GM12878 (cell line): Measurements from ENCODE around the gene NID1. TPM values are rescaled to one million over a fixed set of nuclear protein-coding genes. Genes with fewer than 3 reads are reported as not detected.

Experiments
- ATAC-seq: fragments of 200-7000 bp; cut with Tn5 transposase; 3 replicates; pipeline ENCODE4 v1.9.1; 2020; ENCODE audit warnings: mild to moderate bottlenecking, moderate library complexity
- BruUV-seq: library from RNA; stranded (reverse); fragments of 400-500 nt; replicated peaks from 2 replicates; lab custom pipeline; 2021; lab: Mats Ljungman, UMichigan
- CTCF ChIA-PET: fragments of 300-600 bp; sonication (Branson Sonifier 250); formaldehyde crosslinking; extraction: SDS; loops from one replicate; lab custom pipeline; 2021; ENCODE audit warnings: inconsistent platforms; lab: Yijun Ruan, JAX
- POLR2A ChIA-PET: fragments of 350-600 bp; formaldehyde crosslinking; extraction: SDS; loops from one replicate; lab custom pipeline; 2021; ENCODE audit warnings: inconsistent platforms; lab: Charles Lee
- RAD21 ChIA-PET: fragments of 300-600 bp; sonication (Branson Sonifier 250); formaldehyde crosslinking; loops from one replicate; lab custom pipeline; 2023; ENCODE audit warnings: antibody characterized with exemption; ENCODE audit not compliant: unreplicated experiment; lab: Charles Lee
- SMC1A ChIA-PET: fragments of 300-600 bp; sonication (Branson Sonifier 250); formaldehyde crosslinking; loops from one replicate; lab custom pipeline; 2023; ENCODE audit not compliant: unreplicated experiment, uncharacterized antibody; lab: Charles Lee
- DNase-seq: peaks from one replicate; pipeline ENCODE4 v3.0.0-alpha.2; 2011; ENCODE audit warnings: low read depth, low spot score
- FAIRE-seq: peaks from 3 replicates; lab custom pipeline; 2011; peaks lifted over from hg19 to GRCh38; lab: Jason Lieb, UNC
- H2AFZ ChIP-seq: 2 replicates; pipeline ENCODE4 v1.6.0; 2011; ENCODE audit warnings: low read depth, low read length, control low read depth; ENCODE audit not compliant: control insufficient read depth
- H3K27ac ChIP-seq: 2 replicates; pipeline ENCODE4 v1.5.1; 2011; ENCODE audit warnings: control low read depth; ENCODE audit not compliant: control insufficient read depth, insufficient read depth
- H3K27me3 ChIP-seq, 2 experiments: replicated peaks in 1 of 2; 2 replicates each; pipeline versions ENCODE4 v1.6.0 to v1.6.1; 2011; ENCODE audit warnings: low read length in 1 of 2; ENCODE audit not compliant: control insufficient read depth in 2 of 2, insufficient read depth in 2 of 2
- H3K36me3 ChIP-seq, 2 experiments: 2 replicates each; pipeline ENCODE4 v1.5.1; 2011; ENCODE audit warnings: low read length in 1 of 2; ENCODE audit not compliant: control insufficient read depth in 2 of 2, insufficient read depth in 2 of 2
- H3K4me1 ChIP-seq: 2 replicates; pipeline ENCODE4 v1.6.1; 2011; ENCODE audit warnings: mild to moderate bottlenecking, low read length, moderate library complexity, mixed read lengths; ENCODE audit not compliant: control insufficient read depth, insufficient read depth
- H3K4me2 ChIP-seq: 2 replicates; pipeline ENCODE4 v1.6.0; 2011; ENCODE audit warnings: control low read depth; ENCODE audit not compliant: control insufficient read depth, insufficient read depth
- H3K4me3 ChIP-seq: fragments of 200-600 bp; sonication (generic); 2 replicates; pipeline ENCODE4 v1.5.1; 2016
- H3K79me2 ChIP-seq: 2 replicates; pipeline ENCODE4 v1.6.0; 2011; ENCODE audit warnings: low read length; ENCODE audit not compliant: control insufficient read depth, insufficient read depth
- H3K9ac ChIP-seq: 2 replicates; pipeline ENCODE4 v1.8.0; 2011; ENCODE audit warnings: low read length, control low read depth, mixed read lengths; ENCODE audit not compliant: control insufficient read depth, insufficient read depth
- H3K9me3 ChIP-seq: replicated peaks from 3 replicates; pipeline ENCODE4 v1.5.1; 2011; ENCODE audit warnings: mild to moderate bottlenecking, low read length; ENCODE audit not compliant: control insufficient read depth, insufficient read depth
- H4K20me1 ChIP-seq: 2 replicates; pipeline ENCODE4 v1.6.0; 2011; ENCODE audit not compliant: control insufficient read depth, insufficient read depth
- BRCA1 ChIP-seq: IDR thresholded peaks from 2 replicates; pipeline ENCODE4 v1.6.1; 2011; ENCODE audit warnings: low read depth, low read length, improper control_type of control experiment
- IKZF2 ChIP-seq, 2 experiments: fragments of 450-650 bp; IDR thresholded peaks; 2 replicates each; pipeline ENCODE4 v1.6.1; 2017; ENCODE audit warnings: mild to moderate bottlenecking in 2 of 2, moderate library complexity in 2 of 2
- JUND ChIP-seq: IDR thresholded peaks from 2 replicates; pipeline ENCODE4 v1.6.1; 2012; ENCODE audit warnings: low read depth, mild to moderate bottlenecking, low read length, improper control_type of control experiment, moderate library complexity
- NR2C1 ChIP-seq: fragments of 450-650 bp; IDR thresholded peaks from 2 replicates; pipeline ENCODE4 v1.6.1; 2017; ENCODE audit warnings: antibody characterized with exemption, mild to moderate bottlenecking, moderate library complexity
- PRDM15 ChIP-seq: fragments of 450-650 bp; formaldehyde crosslinking; IDR thresholded peaks from 2 replicates; pipeline ENCODE4 v1.4.0; 2020; ENCODE audit warnings: mild to moderate bottlenecking, moderate library complexity
- RB1 ChIP-seq: fragments of 450-650 bp; formaldehyde crosslinking; IDR thresholded peaks from 2 replicates; pipeline ENCODE4 v1.6.1; 2017; ENCODE audit warnings: mild to moderate bottlenecking, borderline replicate concordance
- RFX5 ChIP-seq: IDR thresholded peaks from 2 replicates; pipeline ENCODE4 v1.6.1; 2011; ENCODE audit warnings: low read depth, low read length, improper control_type of control experiment
- SMAD5 ChIP-seq: IDR thresholded peaks from 2 replicates; pipeline ENCODE4 v1.6.1; 2016; ENCODE audit warnings: antibody characterized with exemption, low read depth
- SREBF1 ChIP-seq: IDR thresholded peaks from 2 replicates; pipeline ENCODE4 v1.6.1; 2012; ENCODE audit warnings: mild to moderate bottlenecking, low read length
- SRF ChIP-seq, 2 experiments: IDR thresholded peaks; 2 replicates each; pipeline ENCODE4 v1.6.1; 2011; ENCODE audit warnings: low read depth in 2 of 2, low read length in 2 of 2, mild to moderate bottlenecking in 1 of 2, moderate library complexity in 1 of 2
- STAT1 ChIP-seq: fragments of 450-650 bp; conservative IDR thresholded peaks from 2 replicates; pipeline ENCODE4 v1.6.1; 2014; ENCODE audit warnings: antibody characterized with exemption, mild to moderate bottlenecking
- ZNF24 ChIP-seq: fragments of 450-650 bp; IDR thresholded peaks from 2 replicates; pipeline ENCODE4 v1.6.1; 2017; ENCODE audit warnings: antibody characterized with exemption, mild to moderate bottlenecking
- WGBS: methylation state at CpG from one replicate; pipeline ENCODE4 v1.1.6; 2016; ENCODE audit warnings: low lambda C conversion rate; ENCODE audit not compliant: insufficient replicate concordance, insufficient coverage; ENCODE audit errors: missing lambda C conversion rate; 5-methylcytosine and 5-hydroxymethylcytosine counted together
- in situ Hi-C: fragments of 300-500 bp; cut with MboI; formaldehyde crosslinking; loops from 9 replicates; pipeline ENCODE4 v1.14.3; 2018; ENCODE audit warnings: mixed read lengths
- intact Hi-C: fragments of 100-400 bp; cut with micrococcal nuclease; formaldehyde crosslinking; loops from one replicate; pipeline ENCODE4 v1.14.2; 2022; ENCODE audit not compliant: unreplicated experiment
- polyA plus RNA-seq, 11 experiments: library from polyadenylated mRNA; depleted of rRNA in 4 of 11; unstranded in 6 of 11; stranded (reverse) in 5 of 11; fragments of >200 nt; fragmentation: Nextera tagmentation in 4 of 11; fragmentation: Illumina TruSeq in 1 of 11; extraction: Ambion mirVana in 4 of 11; extraction: Trizol in 1 of 11; gene quantifications; 1 replicate in 1 of 11; 2 replicates in 10 of 11; pipeline versions ENCODE4 v1.2.1 to v1.2.3, GENCODE V29; 2011 to 2016; ENCODE audit warnings: inconsistent platforms in 2 of 11, missing spikeins in 2 of 11, low read depth in 1 of 11
- total RNA-seq, 4 experiments: library from RNA; depleted of rRNA in 3 of 4; stranded (reverse); fragments of >200 nt in 3 of 4; fragmentation: Illumina TruSeq in 1 of 4; extraction: Trizol in 1 of 4; gene quantifications; 2 replicates each; pipeline versions ENCODE4 v1.2.1 to v1.2.3, GENCODE V29; 2013 to 2021

Gene NID1
- total and polyA plus RNA-seq, 10 of the 15 experiments (the other 5 are each of a cell fraction or from before 2014, with no cell fraction given), result 4.2 to 25.7 (median 11.3) TPM

GRCh38 chr1:235992868-235993267 lies 72.0 kb downstream of the NID1 start:
- intact Hi-C loops (no loop called here), in situ Hi-C loops (no loop called here)
- ChIA-PET SMC1A (interaction anchor here (0.6 to 0.7 kb wide), 2 partner anchors 8 to 759 kb away, joined by 3 to 4 read pairs; no protein-coding TSS in a partner anchor), POLR2A (interaction anchor here (0.5 to 0.9 kb wide), 2 partner anchors 13 to 34 kb away, joined by 3 to 5 read pairs; no protein-coding TSS in a partner anchor), CTCF (no interaction called here), RAD21 (no interaction called here)
- Histone ChIP-seq H3K9me3 (peaks cover 13% of the 10 kb centered on the region; the same call in 2 of the 3 replicates), H3K27ac (no peak overlapping the region), H3K79me2 (no peaks in the 10 kb centered on the region), H3K27me3 (no peaks in the 10 kb centered on the region), H4K20me1 (no peaks in the 10 kb centered on the region), H3K36me3 (no peaks in the 10 kb centered on the region; a peak in 1 of 4 replicates), H3K4me1 (peaks cover 25% of the 10 kb centered on the region), H3K9ac (no peak overlapping the region), H3K4me3 (no peak overlapping the region), H2AFZ (no peak overlapping the region), H3K4me2 (no peak overlapping the region)
- FAIRE-seq (no peak), ATAC-seq (no peak), DNase-seq (no peak)
- no peak for TF ChIP-seq BRCA1
- TF ChIP-seq PRDM15 (CRISPR knock-in tag), result no peak
- no peak for TF ChIP-seq RB1
- no peak for TF ChIP-seq IKZF2 (IDR thresholded peaks at IDR 0.05)
- TF ChIP-seq STAT1, result no peak
- no peak for TF ChIP-seq SREBF1
- TF ChIP-seq SMAD5, result no peak
- TF ChIP-seq ZNF24, result no peak
- TF ChIP-seq RFX5, result no peak
- TF ChIP-seq SRF (IDR thresholded peaks at IDR 0.05; ENCODE audit: low read depth in 2 of 2, low read length in 2 of 2), result no peak
- no peak for TF ChIP-seq JUND
- TF ChIP-seq NR2C1, result no peak
- 71% methylated on average over 7 of the region's 7 CpGs for WGBS
- BruUV-seq, result no TSS peak
